Frontal cortex (tissue), 4 donors: Measurements from ENCODE around the gene TRIM47. TPM values are rescaled to one million over a fixed set of nuclear protein-coding genes. Genes with fewer than 3 reads are reported as not detected.
A peak's percentile ranks its signal among the peaks of the same experiment; 100 is the strongest.

Experiments
- DNase-seq, 2 donors: peaks; one replicate each; pipeline ENCODE4 v3.0.0; 2012; ENCODE audit warnings: low spot score in 2 of 2
- FAIRE-seq: peaks from 2 replicates; lab custom pipeline; 2012; peaks lifted over from hg19 to GRCh38; lab: Jason Lieb, UNC
- total RNA-seq: library from RNA; depleted of rRNA; stranded (reverse); fragments of >200 nt; gene quantifications from one replicate; pipeline ENCODE4 v1.2.3, GENCODE V29; 2014
- donor health status: control.
- donor health status: control.
- donor health status: control.

Gene TRIM47
- total RNA-seq, 1 donor from 2014 or later = 13.9 TPM

DNA sequence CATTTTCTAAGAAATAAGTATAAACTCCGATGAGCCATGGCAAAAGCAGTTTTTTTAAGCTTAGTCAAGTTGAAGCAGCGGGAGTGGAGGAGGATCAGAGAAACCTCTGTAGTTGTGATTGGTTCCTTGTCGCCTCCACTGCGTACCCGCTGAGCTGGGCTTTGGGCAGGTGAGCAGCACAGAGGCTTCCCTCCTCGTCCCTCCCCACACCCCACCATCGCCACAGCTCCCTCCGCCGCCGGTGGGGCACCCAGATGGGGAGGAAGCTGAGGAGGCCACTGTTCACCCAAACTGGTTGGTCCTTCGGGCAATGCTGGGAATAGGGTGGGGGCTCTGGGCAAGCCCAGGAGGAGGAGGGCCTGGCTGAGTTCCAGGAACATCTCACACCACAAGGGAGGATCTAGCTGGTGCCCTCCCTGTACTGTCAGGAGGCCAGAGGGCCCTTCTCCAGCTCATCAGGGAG lies 31.5 kb upstream of the TRIM47 start:
- no peak for FAIRE-seq
- DNase-seq = no peak

DNA sequence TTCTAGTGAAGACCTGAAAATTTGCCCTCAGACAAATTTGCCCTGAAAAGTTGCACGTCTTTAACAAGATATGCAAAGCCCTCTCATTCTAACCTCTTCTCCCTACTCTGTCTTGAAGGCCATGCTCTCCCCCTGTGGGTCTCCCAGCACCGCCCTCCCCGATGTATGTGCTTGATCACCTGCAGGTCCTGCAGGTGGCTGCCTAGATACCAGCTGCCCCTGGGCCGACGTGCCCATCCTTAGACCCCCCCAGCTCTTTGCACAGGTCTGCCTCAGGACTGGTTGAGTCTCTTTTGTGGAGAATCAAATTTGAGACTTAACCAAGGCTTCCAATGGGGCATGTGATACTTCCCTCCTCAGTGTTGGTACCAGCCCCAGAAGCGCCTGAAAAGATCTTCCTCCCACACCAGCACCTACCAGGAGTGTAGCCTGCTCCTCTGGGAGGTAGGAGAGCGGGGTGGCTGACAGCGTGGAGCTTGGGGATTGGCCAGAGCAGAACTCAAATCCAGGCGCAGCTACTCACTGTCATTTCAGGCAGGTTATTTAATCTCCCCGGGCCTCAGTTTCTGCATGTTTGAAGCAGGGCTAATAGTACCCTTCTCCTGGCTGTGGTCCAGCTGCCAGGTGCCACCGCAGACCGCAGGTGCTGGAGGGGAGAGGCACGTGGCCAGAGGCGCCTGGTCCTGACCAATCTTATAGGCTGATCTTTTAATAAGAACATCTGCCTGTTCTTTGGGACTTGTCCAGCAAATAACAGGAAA lies 30.9 kb upstream of the TRIM47 start:
- FAIRE-seq (no peak), DNase-seq (no peak)

DNA sequence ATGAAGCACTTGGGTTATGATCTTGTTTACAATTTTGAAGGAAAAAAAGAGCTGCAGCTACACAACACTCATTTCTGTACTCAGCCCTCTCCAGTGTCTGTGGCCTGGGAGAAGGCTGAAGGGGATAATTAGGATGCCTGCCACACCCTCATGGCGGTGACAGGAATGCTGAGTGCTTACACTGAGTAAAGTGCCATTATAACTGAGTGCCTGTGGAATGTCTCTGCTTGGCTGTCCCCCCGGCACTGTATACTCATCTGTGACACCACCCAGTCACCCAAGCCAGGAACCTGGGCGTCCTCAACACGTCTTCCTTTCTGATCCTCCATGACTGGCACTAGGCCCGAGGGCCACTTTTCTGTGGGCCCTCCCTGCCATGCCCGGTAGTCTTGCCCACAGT lies 29.8 kb upstream of the TRIM47 start:
- no peak for FAIRE-seq
- no peak for DNase-seq

DNA sequence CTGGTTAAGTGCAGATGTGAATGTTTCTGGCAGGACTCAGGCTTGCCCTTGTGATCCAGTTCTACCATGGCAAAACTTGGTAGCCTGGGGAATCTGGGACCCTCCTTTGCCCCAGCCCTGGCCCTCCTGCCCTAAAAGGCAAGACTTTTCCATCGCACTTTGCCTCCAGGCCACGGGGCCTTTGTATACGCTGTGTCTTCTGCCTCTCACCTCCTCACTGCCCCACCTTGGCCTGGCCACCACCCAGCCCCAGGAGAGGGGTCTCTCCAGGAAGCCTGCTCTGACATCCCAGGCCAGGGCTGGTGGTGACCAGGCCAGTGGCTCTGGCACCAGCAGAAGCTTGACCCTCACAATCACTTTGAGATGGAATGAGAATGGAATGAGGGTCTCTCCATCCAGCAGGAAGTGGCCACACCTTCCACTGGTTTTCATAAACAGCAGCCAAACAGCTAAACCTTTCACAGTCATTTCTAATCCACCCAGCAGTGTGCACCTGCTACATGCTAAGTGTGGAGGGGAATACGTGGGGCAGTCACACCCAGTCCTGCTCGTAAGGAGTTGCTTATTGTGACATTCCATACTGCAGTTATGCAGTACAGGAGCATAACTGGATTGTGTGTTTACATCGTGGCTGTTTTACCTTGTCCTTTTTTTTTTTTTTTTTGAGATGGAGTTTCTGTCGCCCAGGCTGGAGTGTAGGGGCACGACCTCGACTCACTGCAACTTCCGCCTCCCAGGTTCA lies 27.9 kb upstream of the TRIM47 start:
- FAIRE-seq = no peak
- DNase-seq = no peak

DNA sequence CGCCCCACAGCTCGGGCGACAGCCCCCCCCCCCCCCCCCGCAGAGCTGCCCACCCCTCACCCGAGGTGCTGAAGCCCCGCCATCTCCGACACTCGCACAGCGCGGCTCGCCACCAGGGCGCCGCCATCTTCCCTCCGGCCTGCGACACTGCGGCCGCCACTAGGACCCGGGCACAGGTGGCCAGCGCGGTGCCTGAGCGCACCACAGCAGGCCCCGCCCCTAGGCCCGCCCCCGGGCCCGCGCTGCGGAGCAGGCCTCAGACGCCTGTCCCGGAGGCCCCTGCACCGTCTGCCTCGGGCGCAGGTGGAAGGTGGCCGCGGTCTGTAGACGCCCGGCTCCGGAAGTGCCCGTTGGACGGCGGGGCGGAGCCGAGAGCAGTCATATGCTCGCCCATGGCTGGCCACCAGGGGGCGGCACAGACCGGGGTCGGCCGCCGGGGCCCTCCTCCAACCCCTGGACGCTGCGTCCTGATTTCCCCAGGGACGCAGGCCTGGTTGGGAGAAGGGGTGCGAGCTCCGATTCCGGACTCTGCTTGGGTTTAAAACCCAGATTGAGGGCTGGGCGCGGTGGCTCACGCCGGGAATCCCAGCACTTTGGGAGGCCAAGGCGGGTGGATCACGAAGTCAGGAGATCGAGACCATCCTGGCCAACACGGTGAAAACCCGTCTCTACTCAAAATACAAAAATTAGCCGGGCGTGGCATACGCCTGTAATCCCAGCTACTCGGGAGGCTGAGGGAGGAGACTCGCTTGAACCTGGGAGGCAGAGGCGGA lies 26.6 kb upstream of the TRIM47 start, which contains the start of gene MRPL38:
Gene MRPL38, minus strand, starts transcription at position 136 of the 773 bp plus-strand sequence. Its CDS starts 9 bp downstream, at position 127.
- no peak for FAIRE-seq
- peak; percentile 92 to 95 for DNase-seq

DNA sequence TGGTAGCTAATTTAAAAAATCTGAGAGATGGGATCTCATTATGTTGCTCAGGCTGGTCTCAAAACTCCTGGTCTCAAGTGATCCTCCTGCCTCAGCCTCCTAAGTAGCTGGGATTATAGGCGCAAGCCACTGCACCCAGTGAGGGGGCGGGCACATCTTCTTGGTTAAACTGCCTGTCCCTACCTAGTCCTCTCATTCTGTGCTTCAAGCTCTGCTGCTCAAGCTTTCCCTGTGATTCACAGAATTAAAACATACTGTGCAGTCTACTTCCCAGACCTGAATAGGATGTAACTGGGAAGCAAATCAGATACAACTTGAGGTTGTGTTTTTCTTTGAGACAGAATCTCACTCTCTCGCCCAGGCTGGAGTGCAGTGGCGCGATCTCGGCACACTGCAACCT lies 24.0 kb upstream of the TRIM47 start:
- DNase-seq = no peak
- FAIRE-seq = no peak

DNA sequence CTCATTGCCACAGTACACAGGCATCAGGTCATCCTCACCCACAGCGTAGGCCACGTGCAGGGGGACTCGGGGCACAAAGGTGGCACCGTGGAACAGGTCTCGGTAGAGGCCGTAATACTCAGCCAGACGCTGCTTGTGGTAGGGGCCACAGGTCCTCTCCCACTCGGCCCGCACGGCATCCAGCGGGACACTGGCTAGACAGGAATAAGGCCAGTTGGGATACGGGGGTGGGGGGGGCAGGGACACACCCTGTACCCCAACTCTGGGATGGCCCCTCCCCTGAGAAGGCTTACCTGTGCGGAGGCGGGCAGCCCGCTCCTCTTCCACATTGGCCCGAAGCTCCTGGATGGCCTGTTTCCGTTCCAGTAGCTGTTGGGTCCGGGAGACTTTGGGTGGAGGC lies 23.3 kb upstream of the TRIM47 start:
- no peak for FAIRE-seq
- DNase-seq = no peak

DNA sequence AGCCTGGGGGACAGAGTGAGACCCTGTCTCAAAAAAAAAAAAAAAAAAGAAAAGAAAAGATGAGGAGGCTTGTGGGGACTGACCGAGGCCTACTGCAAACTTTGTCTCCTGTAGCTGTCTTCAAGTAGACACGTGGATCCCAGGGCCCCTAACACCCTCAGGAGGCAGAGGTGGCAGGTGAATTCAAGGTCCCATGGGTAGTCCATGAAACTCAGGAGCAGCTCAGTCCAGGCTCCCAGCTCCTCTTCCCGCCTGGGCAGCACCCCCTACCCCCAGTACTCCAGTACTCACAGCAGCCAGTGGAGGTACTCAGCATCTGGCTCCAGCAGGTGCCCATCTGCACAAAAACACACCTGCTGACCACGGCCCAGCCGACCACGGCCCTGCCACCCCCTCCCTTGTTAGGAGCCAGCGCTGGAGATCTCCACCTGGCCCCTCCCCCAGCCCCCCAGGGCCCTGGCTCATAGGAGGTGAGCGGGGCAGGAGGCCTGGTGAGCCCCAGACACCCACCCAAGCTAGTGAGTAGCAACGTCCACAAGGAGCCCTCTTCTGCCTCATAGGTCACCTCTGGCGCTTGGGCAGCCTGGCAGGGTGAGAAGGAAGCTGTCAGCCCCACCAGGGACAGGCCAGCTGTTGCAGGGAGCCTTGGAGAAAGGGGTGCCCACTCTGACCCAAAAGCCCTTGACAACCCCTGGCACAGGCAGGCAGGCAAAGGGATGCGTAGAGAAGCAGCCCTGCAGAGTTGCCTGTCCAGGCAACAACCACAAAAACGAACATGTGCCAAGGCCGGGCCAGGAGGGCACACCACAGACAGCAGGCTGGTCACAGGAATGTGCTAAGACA lies 22.5 kb upstream of the TRIM47 start:
- FAIRE-seq (no peak), DNase-seq (no peak)

DNA sequence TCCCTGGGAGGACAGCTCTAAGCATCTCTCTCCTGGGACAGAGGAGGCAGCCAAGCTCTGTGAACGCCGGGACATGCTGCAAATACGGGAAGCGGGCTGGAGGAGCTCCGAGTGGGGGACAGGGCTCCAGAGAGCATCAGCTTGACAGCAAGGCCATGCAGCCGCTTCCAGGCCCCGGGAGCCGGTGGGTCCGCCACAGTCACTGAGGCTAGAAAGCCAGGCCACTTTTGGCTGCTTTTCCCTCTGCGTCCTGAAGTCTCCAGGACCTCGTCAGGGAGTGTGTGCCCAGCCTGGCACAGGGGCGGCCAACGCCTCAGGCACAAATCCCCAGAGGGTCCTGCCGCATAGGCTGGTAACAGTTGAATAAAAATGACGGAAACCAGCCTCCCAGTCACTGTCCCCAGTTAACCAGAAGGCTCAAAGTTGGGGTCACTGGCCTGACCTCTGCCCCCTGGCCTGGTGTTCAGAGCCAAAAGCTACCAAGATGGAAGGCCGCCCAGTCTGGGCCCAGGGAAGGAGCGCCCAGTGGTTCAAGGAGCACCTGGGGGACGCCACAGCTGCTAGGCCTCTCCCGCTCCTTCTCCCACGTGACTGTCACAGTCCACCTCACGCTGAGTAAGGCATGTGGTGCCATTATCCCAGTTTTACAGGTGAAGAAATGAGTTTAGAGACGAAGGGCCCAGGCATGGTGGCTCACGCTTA lies 21.5 kb upstream of the TRIM47 start:
- DNase-seq = no peak
- no peak for FAIRE-seq

DNA sequence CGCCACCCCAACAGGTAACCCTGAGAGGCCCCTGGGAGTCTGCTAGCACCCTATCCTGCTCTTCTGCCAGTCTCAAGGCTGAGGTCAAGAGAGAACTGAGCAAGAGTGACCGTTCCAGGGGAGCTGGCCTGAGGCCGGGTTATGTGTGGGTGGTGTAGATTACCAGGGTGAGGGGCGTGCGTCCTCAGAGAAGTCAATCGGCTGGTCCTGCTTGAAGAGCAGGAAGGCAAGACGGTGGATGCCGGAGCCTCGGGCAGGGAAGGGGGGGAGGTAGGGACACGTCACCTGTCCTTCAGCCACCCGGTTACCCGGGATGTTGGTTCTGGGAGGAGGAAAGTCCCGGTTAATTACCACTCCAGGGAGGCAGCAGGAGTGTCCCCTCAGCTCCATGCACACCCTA lies 21.0 kb upstream of the TRIM47 start:
- DNase-seq = no peak
- no peak for FAIRE-seq

DNA sequence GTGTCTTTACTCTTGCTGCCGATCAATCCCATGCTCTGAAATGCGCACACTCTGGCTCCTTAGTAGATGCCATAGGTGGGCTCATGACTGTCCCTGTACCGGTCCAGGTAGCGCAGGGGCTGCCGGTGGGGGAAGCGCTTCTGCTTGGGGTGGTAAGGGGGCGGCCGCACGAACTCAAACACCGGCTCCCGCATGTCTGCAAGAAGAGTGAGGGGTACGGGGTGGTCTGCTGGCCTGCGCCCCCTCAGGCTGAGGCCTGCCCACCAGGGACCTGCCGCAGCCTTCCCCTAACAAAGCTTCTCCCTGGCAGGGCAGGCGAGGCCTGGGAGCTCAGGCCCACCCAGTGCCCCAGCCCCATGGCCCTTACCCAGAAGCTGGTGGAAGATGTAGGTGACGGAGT lies 20.4 kb upstream of the TRIM47 start:
- DNase-seq (no peak), FAIRE-seq (no peak)

DNA sequence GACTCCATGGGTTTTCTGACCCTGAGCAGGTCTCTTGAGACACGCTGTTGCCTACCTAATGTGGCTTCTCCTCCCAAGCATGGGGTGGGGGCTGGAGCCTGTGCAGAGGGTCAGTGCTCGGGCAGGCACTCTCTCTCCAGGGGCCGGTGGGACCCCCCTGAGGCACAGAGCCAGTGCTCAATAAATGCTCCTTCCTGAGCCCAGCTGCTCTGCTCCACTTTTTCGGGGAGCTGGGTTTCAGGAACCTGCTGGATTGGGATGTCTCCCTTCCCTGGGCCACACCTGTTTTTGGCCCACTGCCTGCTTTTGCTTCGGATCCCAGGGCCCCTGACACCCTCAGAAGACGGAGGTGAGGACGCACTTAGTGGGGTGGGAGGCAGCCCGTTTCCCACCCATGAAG lies 19.7 kb upstream of the TRIM47 start:
- FAIRE-seq = no peak
- DNase-seq = no peak

DNA sequence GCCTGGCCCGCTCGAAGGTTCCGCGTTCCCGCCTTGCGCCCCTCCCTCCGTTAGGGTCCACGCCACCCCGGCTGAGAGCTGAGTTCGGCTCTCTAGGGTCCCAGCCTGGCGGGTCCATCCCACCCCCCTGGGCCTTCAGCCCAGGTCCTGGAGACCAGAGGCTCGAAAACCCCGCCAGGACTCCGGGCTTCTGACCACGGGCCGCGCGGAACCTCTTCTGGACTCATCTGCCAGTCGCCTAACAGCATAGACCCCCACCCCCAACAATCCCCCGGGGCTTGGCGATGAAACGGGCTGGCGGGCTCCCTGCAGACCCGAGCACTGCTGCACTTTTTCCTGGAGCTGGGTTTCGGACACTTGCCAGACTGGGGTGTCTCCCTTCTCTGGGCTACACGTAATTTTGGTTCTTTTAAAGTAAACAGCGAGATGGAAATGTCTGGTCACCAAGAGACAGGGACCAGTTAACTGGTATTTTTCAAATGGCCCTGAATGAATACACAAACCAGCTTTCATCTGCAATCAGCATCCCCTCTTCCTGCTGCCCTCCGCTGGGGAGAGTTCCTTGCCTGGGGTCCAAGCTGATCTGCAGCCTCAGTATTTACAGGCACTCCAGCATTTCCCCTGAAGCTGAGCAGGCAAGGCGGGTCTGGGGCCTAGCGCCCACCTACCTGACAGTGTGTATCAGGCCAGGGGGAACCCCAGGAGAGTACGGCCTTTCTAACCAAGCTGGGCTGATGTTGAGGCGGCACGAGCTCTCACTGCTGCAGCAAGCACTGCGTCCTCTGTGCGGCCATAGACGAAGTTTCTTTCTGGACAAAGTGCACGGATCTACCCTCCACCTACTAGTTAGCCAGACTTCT lies 19.0 kb upstream of the TRIM47 start:
- FAIRE-seq (no peak), DNase-seq (no peak)

DNA sequence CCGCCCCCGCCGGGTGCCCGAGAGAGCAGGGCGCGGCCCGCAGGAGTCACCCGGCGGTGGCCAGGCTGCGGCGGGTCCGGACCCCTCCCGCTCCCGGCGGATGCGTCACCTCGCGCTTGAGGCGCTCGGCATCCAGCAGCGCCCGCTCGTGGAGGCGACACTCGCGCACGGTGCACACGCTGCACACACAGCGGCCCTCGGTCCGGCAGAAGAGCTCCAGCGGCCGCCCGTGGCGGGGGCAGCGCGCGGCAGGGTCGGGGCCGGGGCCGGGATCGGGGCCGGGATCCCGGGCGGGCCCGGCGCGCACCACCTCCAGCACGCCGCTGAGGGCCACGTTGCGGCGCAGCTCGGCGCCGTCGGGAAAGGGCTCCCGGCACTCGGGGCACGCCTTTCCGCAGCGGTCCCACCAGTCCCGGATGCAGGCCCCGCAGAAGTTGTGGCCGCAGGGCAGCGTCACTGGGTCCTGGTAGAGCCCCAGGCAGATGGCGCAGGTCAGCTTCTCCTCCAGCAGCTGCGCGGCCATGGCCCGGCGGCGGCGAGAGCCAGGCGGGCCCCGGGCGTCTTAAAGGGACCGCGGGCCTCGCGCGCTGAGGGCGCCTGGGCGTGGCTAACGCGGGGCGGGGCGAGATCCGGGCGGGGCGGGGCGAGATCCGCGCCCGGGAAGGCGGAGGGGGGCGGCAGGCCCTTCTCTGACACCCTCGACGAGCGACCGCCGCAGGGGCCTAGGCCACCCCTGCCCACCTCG lies 18.2 kb upstream of the TRIM47 start, which contains the start of gene TRIM65:
Gene TRIM65, minus strand, starts transcription at position 537 of the 745 bp plus-strand sequence. Its CDS starts 14 bp downstream, at position 523.
- DNase-seq (peak; percentile 92 to 94), FAIRE-seq (no peak)

DNA sequence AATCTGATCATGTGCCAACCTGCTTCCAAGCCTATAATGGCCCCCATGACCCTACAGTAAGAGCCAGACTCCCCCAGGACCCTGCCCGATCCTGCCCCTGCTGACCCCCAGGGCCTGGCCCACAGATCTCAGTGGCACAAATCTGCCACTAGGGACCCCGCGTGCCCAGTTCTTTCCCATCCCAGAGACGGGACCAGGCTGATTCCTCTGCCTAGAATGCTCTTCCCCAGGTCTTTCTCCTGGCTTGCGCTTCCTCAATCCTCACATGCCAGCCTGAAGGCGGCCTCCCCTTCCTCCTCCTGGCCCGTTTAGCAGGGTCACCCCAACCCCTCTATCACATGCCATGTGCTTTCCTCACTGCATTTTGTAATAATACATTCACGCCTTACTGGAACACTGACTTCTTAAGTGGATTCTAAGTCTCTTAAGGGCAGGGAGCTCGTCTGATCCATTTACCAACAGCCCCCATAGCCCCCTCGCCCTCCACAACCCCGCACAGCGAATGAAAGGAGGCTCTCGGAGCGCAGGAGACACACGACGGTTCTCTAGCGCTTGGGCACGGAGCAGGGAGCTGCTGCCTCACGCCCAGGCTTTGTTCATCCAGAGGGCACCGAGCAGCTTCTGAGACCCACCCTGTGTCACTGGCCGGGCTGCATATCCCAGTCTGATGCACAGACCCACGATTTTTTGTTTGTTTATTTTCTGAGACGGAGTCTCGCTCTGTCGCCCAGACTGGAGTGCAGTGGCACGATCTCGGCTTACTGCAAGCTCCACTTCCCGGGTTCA lies 17.2 kb upstream of the TRIM47 start:
- DNase-seq (no peak), FAIRE-seq (no peak)

DNA sequence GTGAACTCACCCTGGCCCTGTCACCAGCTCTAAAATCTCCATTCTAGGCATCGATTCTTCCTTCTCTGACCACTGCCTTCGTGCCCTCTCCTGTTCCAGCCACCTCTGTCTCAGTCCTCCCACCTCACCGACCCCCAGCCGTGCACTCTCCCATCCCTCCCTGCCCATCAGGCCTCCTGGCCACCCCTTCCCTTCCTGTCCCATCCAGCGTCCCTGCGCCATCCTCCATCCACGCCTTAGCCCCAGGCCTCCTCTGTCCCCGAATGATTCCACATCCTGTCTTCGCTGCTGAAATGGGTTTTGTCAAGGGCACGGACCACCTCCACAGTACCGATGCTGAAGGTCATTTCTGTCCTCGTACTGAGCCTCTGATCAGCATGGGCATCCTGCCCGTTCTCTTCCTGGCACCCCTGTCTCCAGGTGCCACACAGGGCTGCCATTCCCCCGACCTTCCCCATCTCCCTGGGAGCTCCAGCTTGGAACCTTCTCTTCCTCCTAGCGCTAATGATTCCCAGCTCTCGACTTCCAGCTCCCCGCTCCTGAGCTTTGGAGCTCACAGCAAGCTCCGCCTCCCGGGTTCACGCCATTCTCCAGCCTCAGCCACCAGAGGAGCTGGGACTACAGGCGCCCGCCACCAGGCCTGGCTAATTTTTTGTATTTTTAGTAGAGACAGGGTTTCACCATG lies 15.8 kb upstream of the TRIM47 start:
- DNase-seq = no peak
- no peak for FAIRE-seq
